Suppressor macrophage (primary cell): Measurements from ENCODE around the gene SPDYE4.

Experiments used
- DNase-seq, 4 experiments: peaks; one replicate each; pipeline ENCODE4 v3.0.0-alpha.2; 2020 to 2022

Gene SPDYE4

DNA sequence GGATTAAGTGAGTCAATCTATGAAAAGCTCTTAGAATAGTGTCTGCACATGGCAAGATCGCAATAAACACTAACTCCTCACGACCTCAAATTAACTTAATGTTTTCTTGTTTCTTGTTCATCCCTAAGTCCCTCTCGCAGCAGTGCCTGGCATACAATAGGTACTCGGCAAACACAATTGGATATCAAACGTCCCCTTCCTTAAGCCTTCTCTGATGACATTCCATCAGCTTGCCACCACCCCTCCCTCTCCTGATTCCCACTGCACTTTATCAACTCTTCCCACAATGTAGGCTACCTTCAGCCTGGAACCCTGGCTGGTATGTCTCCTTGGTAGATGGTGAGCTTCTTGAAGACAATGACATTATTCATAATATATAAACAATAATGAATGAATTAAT lies 47.1 kb downstream of the SPDYE4 start:
- DNase-seq, result no peak

GRCh38 chr17:8710813-8711212 lies 47.5 kb downstream of the SPDYE4 start:
- DNase-seq, result no peak

GRCh38 chr17:8709006-8709405 lies 49.3 kb downstream of the SPDYE4 start:
- no peak for DNase-seq

GRCh38 chr17:8708025-8708461 lies 50.3 kb downstream of the SPDYE4 start:
- DNase-seq, result peak; percentile 22 to 53 (median 43)

DNA sequence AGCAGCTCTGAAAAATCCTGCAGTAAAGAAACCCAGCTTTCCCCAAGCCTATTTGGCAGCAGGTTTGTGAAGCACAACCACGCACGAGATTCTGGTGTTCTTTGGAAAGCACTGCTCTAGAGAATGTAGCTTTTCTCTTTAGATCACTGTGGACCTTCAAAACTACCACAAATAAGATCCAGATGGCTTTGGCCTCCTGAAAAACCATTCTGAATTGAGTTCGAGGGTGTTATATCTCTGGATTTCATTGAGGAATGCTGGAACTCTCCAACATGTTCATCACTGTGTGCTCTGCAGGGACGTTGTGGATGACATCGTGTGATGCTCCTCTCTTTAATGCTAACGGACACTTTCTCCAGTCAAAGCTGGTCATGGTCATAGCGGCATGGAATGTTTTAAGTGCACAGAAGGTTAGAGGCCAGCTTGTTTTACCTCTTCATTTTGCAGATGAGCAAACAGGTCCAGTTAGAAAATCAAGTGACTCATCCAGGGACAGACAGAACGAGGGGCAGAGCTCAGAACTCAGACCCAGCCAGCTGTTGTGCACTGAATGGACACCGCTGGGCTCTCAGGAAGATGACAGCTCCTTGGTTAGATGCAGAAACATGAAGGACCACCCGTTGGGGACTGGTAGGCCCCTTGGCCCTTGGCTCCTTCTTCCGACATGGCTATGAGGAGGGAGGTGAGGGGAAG lies 50.9 kb downstream of the SPDYE4 start:
- no peak for DNase-seq

DNA sequence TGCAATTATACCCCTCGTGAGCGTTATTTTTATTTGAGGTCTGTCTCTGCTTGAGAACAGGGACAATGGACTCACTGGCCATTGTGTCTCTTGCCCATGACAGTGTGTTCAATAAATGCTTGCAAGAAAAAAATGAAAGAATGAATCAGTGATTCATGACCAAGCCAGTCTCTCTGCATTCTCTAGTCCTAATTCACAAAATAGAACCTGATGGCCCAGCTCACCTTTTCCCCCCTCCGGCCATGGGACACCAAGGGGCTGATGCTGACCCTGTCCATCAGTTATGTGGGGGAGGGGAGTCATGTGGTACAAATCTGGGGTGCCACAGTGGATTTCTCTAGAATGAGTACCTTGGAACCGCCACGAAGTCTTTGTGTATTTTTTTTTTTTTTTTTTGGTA lies 51.9 kb downstream of the SPDYE4 start:
- DNase-seq, result no peak

DNA sequence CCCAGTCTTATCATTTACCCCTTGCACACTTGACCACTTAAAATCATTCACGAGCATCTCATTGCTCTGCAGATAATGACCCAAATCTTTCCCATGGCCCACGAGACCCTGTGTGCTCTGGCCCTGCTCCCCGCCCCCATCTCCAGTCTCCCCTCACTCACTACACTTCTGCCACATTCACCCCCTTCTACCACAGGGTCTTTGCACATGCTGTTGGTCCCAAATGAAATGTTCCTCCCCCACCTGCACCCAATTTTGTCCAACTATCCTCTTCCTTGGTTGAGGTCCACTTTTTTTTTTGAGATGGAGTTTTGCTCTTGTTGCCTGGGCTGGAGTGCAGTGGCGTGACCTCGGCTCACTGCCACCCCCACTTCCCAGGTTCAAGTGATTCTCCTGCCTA lies 52.9 kb downstream of the SPDYE4 start:
- DNase-seq, result no peak

DNA sequence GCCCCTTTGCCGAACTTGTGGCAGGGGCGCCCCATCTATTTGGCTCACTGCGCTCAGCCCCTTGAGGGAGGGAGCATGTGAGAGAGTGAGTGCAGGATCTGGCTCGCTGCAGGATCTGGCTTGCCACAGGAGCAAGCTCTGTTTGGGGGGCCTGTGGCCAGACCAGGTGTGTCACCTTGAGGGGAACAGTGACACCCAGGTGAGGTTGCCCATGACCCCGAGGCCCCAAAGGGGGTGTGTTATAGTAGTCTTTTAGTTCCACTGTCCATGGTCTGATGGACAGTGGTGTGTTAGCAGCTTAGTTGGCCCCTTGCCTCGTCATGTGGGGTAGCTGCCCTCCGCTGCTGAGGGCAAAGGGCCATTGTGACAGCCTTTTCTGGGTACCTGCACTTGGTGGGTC lies 55.3 kb downstream of the SPDYE4 start:
- DNase-seq, result no peak

DNA sequence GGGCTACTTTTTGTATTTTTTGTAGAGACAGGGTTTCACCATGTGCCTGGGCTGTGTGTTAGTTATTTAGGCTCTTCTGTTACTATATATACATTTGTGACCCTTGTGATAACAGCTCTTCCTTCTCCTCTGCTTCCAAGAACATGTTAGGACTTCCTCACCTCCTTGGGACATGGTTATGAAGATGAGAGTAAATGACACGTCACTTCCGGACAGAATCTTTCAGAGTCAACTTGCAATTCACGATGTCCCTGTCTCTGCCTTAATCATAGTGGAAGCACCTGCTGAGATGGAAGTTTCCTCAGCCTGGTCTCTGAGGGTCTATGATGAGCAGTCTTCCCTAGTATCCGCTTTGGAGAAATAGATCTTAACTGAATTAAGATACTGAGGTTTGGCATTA lies 56.6 kb downstream of the SPDYE4 start:
- DNase-seq, result no peak

GRCh38 chr17:8701221-8701620 lies 57.1 kb downstream of the SPDYE4 start:
- no peak for DNase-seq
